GM13977 (cell line): ENCODE data around the gene PALMD.

Experiments used
- DNase-seq: peaks from one replicate; pipeline ENCODE4 v3.0.0; 2012; ENCODE audit warnings: low spot score
- CTCF ChIP-seq: IDR thresholded peaks from 2 replicates; pipeline ENCODE4 v1.5.1; 2012; ENCODE audit warnings: mild to moderate bottlenecking, control low read depth; ENCODE audit not compliant: insufficient read depth; ENCODE audit errors: extremely low read depth, missing control alignments
- in situ Hi-C: fragments of 300-500 bp; cut with MboI; formaldehyde crosslinking; loops from one replicate; pipeline ENCODE4 v1.12.0; 2022; ENCODE audit warnings: low sequenced_read_pairs, low pct_unique_long_range_greater_than_20kb, mixed read lengths, inconsistent platforms; ENCODE audit not compliant: unreplicated experiment

The PALMD gene

GRCh38 chr1:99627615-99628014 lies 18.3 kb upstream of the PALMD start:
- in situ Hi-C loops, result no loop called here
- TF ChIP-seq CTCF, result no peak
- no peak for DNase-seq

GRCh38 chr1:99629164-99629563 lies 16.7 kb upstream of the PALMD start:
- no peak for DNase-seq
- in situ Hi-C loops, result no loop called here
- no peak for TF ChIP-seq CTCF

- in situ Hi-C loops, result no loop called here
Observed at GRCh38 chr1:99634971-99635624, 10.8 kb upstream of the PALMD start.

GRCh38 chr1:99635664-99636063 lies 10.2 kb upstream of the PALMD start:
- in situ Hi-C loops, result no loop called here
- TF ChIP-seq CTCF, result no peak
- no peak for DNase-seq

More at GRCh38 chr1:99634971-99635624, 10.8 kb upstream of the PALMD start:
- no peak for DNase-seq
- no peak for TF ChIP-seq CTCF

GRCh38 chr1:99636647-99637175 lies 9.2 kb upstream of the PALMD start:
- no peak for DNase-seq
- in situ Hi-C loops, result no loop called here
- TF ChIP-seq CTCF, result no peak

- no peak for TF ChIP-seq CTCF
- in situ Hi-C loops, result no loop called here
Observed at GRCh38 chr1:99638853-99639252, 7.1 kb upstream of the PALMD start.

More at GRCh38 chr1:99638853-99639252, 7.1 kb upstream of the PALMD start:
- DNase-seq, result no peak
